ENCODE data around the gene CFAP410.
A peak's percentile ranks its signal among the peaks of the same experiment; 100 is the strongest.

Gene CFAP410

GRCh38 chr21:44312716-44313115 is 26.5 kb downstream of the CFAP410 start:
- TF ChIP-seq SPI1 (IDR thresholded peaks at IDR 0.05; ENCODE audit: borderline replicate concordance, low read depth) (no peak), REST (IDR thresholded peaks at IDR 0.05; ENCODE audit: insufficient replicate concordance, low read depth) (no peak), CTCF (IDR thresholded peaks at IDR 0.05; ENCODE audit: insufficient read depth, low read length) (no peak), POLR2AphosphoS5 (IDR thresholded peaks at IDR 0.05; ENCODE audit: low read depth) (no peak), GABPA (IDR thresholded peaks at IDR 0.05; ENCODE audit: low read depth) (no peak)
- DNase-seq (ENCODE audit: low read depth in 1 of 2, low spot score in 1 of 2) = no peak
- Histone ChIP-seq H3K27me3 (ENCODE audit: insufficient read depth, poor library complexity, severe bottlenecking) (no peaks in the 10 kb centered on the region), H3K27ac (replicated peaks) (no peak overlapping the region), H3K4me3 (replicated peaks; ENCODE audit: insufficient read depth, low read length) (no peak overlapping the region)

- H3K4me3 ChIP-seq (replicated peaks; ENCODE audit: insufficient read depth, low read length) = no peak overlapping the region
- no peak for TF ChIP-seq REST (IDR thresholded peaks at IDR 0.05; ENCODE audit: insufficient replicate concordance, low read depth)
- H3K27ac ChIP-seq (replicated peaks) = no peak overlapping the region
- H3K27me3 ChIP-seq (ENCODE audit: insufficient read depth, poor library complexity, severe bottlenecking) = no peaks in the 10 kb centered on the region
- no peak for DNase-seq (ENCODE audit: low read depth in 1 of 2, low spot score in 1 of 2)
Observed at GRCh38 chr21:44312089-44312488, 27.1 kb downstream of the CFAP410 start.

- DNase-seq (ENCODE audit: low read depth in 1 of 2, low spot score in 1 of 2) = no peak
- Histone ChIP-seq H3K4me3 (replicated peaks; ENCODE audit: insufficient read depth, low read length) (no peak overlapping the region), H3K27ac (replicated peaks) (no peak overlapping the region), H3K27me3 (ENCODE audit: insufficient read depth, poor library complexity, severe bottlenecking) (no peaks in the 10 kb centered on the region)
- TF ChIP-seq SPI1 (IDR thresholded peaks at IDR 0.05; ENCODE audit: borderline replicate concordance, low read depth) (no peak), POLR2AphosphoS5 (IDR thresholded peaks at IDR 0.05; ENCODE audit: low read depth) (0 out of 2 replicates have a peak, but pooled peaks have one; percentile 14), CTCF (IDR thresholded peaks at IDR 0.05; ENCODE audit: insufficient read depth, low read length) (no peak)
Observed at GRCh38 chr21:44310628-44311507, 28.3 kb downstream of the CFAP410 start.

- Histone ChIP-seq H3K4me3 (replicated peaks; ENCODE audit: insufficient read depth, low read length) (no peak overlapping the region), H3K27me3 (ENCODE audit: insufficient read depth, poor library complexity, severe bottlenecking) (no peaks in the 10 kb centered on the region), H3K27ac (replicated peaks) (no peak overlapping the region)
- TF ChIP-seq SPI1 (IDR thresholded peaks at IDR 0.05; ENCODE audit: borderline replicate concordance, low read depth) = no peak
- no peak for TF ChIP-seq CTCF (IDR thresholded peaks at IDR 0.05; ENCODE audit: insufficient read depth, low read length)
- TF ChIP-seq REST (IDR thresholded peaks at IDR 0.05; ENCODE audit: insufficient replicate concordance, low read depth) = no peak
- TF ChIP-seq POLR2AphosphoS5 (IDR thresholded peaks at IDR 0.05; ENCODE audit: low read depth) = no peak
- TF ChIP-seq GABPA (IDR thresholded peaks at IDR 0.05; ENCODE audit: low read depth) = no peak
- no peak for DNase-seq (ENCODE audit: low read depth in 1 of 2, low spot score in 1 of 2)
Observed at GRCh38 chr21:44306936-44307704, 32.1 kb downstream of the CFAP410 start.

Data from HL-60 (cell line).